HFFc6 (cell line): ENCODE results near the gene CDS2. TPM values are rescaled to one million over a fixed set of nuclear protein-coding genes. Genes with fewer than 3 reads are reported as not detected.

Source experiments
- DNase-seq: peaks from one replicate; pipeline ENCODE4 v3.0.0-alpha.2; 2018
- H3K27ac Mint-ChIP-seq: 2 replicates; pipeline ENCODE4 v1.8.0; 2020; ENCODE audit warnings: mild to moderate bottlenecking, mixed read lengths
- H3K27me3 Mint-ChIP-seq: 2 replicates; pipeline ENCODE4 v1.8.0; 2021; ENCODE audit warnings: mild to moderate bottlenecking, moderate library complexity, mixed read lengths; ENCODE audit not compliant: insufficient read depth
- H3K36me3 Mint-ChIP-seq: 2 replicates; pipeline ENCODE4 v1.8.0; 2021; ENCODE audit warnings: low read depth, mixed read lengths
- H3K4me1 Mint-ChIP-seq: 2 replicates; pipeline ENCODE4 v1.8.0; 2020; ENCODE audit warnings: low read depth, mixed read lengths
- H3K4me3 Mint-ChIP-seq: 2 replicates; pipeline ENCODE4 v1.8.0; 2020; ENCODE audit warnings: mild to moderate bottlenecking, moderate library complexity, mixed read lengths
- H3K9me3 Mint-ChIP-seq: 2 replicates; pipeline ENCODE4 v1.8.0; 2020; ENCODE audit warnings: mild to moderate bottlenecking, mixed read lengths
- CTCF ChIP-seq: fragments of 200-600 bp; sonication (generic); IDR thresholded peaks from 2 replicates; pipeline ENCODE4 v1.5.0; 2021; ENCODE audit warnings: antibody characterized with exemption, mild to moderate bottlenecking
- total RNA-seq, 6 experiments: library from RNA; stranded (reverse); fragmentation: NEBNext Ultra II Directional; extraction: Animal tissue kit (Norgen Biotek cat#: 25700); gene quantifications; 2 replicates in 1 of 6; 3 replicates in 5 of 6; pipeline ENCODE4 v1.2.3, GENCODE V29; 2021

The CDS2 gene
- total RNA-seq, 6 experiments from 2014 or later: 36.6 to 42.5 (median 39.2) TPM

- peaks cover 3% of the 10 kb centered on the region for H3K27me3 Mint-ChIP-seq
- no peak overlapping the region for H3K27ac Mint-ChIP-seq
- no peak for TF ChIP-seq CTCF
Measured at GRCh38 chr20:5221061-5221430, 94.2 kb downstream of the CDS2 start.

GRCh38 chr20:5222919-5223634, 96.3 kb downstream of the CDS2 start:
- Mint-ChIP-seq H3K4me3 (no peak overlapping the region), H3K36me3 (no peaks in the 10 kb centered on the region), H3K27ac (no peak overlapping the region), H3K27me3 (peaks cover 3% of the 10 kb centered on the region), H3K4me1 (peaks cover 16% of the 10 kb centered on the region), H3K9me3 (no peaks in the 10 kb centered on the region)
- DNase-seq: peak; percentile 50
- peak; percentile 96 for TF ChIP-seq CTCF

More at GRCh38 chr20:5221061-5221430, 94.2 kb downstream of the CDS2 start:
- peak; percentile 4 for DNase-seq
- H3K4me3 Mint-ChIP-seq: no peak overlapping the region
- H3K4me1 Mint-ChIP-seq: peaks cover 19% of the 10 kb centered on the region
- no peaks in the 10 kb centered on the region for H3K36me3 Mint-ChIP-seq
- no peaks in the 10 kb centered on the region for H3K9me3 Mint-ChIP-seq

- no peak overlapping the region for H3K4me3 Mint-ChIP-seq
- H3K4me1 Mint-ChIP-seq: no peaks in the 10 kb centered on the region
- H3K36me3 Mint-ChIP-seq: no peaks in the 10 kb centered on the region
- peaks cover 1% of the 10 kb centered on the region; the same call in 1 of the 2 replicates for H3K27me3 Mint-ChIP-seq
- H3K27ac Mint-ChIP-seq: no peak overlapping the region
- TF ChIP-seq CTCF: no peak
- no peak for DNase-seq
- H3K9me3 Mint-ChIP-seq: no peaks in the 10 kb centered on the region
Measured at GRCh38 chr20:5230544-5230943, 103.7 kb downstream of the CDS2 start.

GRCh38 chr20:5234158-5234557, 107.3 kb downstream of the CDS2 start:
- Mint-ChIP-seq H3K27me3 (peaks cover 8% of the 10 kb centered on the region; the same call in 1 of the 2 replicates), H3K4me3 (no peak overlapping the region), H3K9me3 (no peaks in the 10 kb centered on the region), H3K36me3 (no peaks in the 10 kb centered on the region), H3K27ac (no peak overlapping the region), H3K4me1 (no peaks in the 10 kb centered on the region)
- no peak for DNase-seq
- TF ChIP-seq CTCF: no peak

- Mint-ChIP-seq H3K27ac (no peak overlapping the region), H3K4me1 (no peaks in the 10 kb centered on the region), H3K27me3 (peaks cover 15% of the 10 kb centered on the region), H3K9me3 (no peaks in the 10 kb centered on the region), H3K36me3 (no peaks in the 10 kb centered on the region), H3K4me3 (no peak overlapping the region)
- no peak for DNase-seq
- no peak for TF ChIP-seq CTCF
Measured at GRCh38 chr20:5234978-5235377, 108.2 kb downstream of the CDS2 start.

Other genes starting within 250 kb of the CDS2 start
- 10 to 100 TPM; 12.5 to 17.2 (median 15.7) TPM for gene SLC23A2, start 125.5 kb upstream of the CDS2 start, total RNA-seq
- 100 to 1,000 TPM; 129 to 151 (median 144) TPM for gene TMEM230, start 13.9 kb upstream of the CDS2 start, total RNA-seq
- 100 to 1,000 TPM; 104 to 172 (median 152) TPM for gene PCNA, start 7.0 kb upstream of the CDS2 start, total RNA-seq
- not detected for gene PROKR2, start 189.9 kb downstream of the CDS2 start, total RNA-seq